ENCODE data around the gene SYCP3. TPM values are rescaled to one million over a fixed set of nuclear protein-coding genes. Genes with fewer than 3 reads are reported as not detected.
A peak's percentile ranks its signal among the peaks of the same experiment; 100 is the strongest.
"Not testable (repeated sequence)": the region's sequence is repeated elsewhere in the genome, so short reads cannot be mapped to it uniquely, and the experiment has no call there.

SYCP3 gene
- total RNA-seq, 1 donor from 2014 or later, result not detected

GRCh38 chr12:101685092-101685491 is 54.2 kb downstream of the SYCP3 start:
- Histone ChIP-seq H2AFZ (ENCODE audit: low read depth, low read length) (no peak overlapping the region), H3K36me3 (ENCODE audit: insufficient read depth, low read length) (no peaks in the 10 kb centered on the region), H3K27me3 (ENCODE audit: insufficient read depth, low read length) (no peaks in the 10 kb centered on the region), H3K4me1 (ENCODE audit: insufficient read depth, low read length) (no peaks in the 10 kb centered on the region), H3K79me2 (ENCODE audit: insufficient read depth, low read length) (no peaks in the 10 kb centered on the region), H3K9ac (ENCODE audit: low read length) (no peak overlapping the region), H3K9me3 (ENCODE audit: insufficient read depth, low read depth, low read length) (no peaks in the 10 kb centered on the region), H3K27ac (ENCODE audit: low read depth, low read length) (no peak overlapping the region), H3K4me3 (ENCODE audit: insufficient read depth, low read depth, low read length) (no peak overlapping the region), H4K20me1 (ENCODE audit: insufficient read depth, low read length) (no peaks in the 10 kb centered on the region), H3K4me2 (ENCODE audit: low read length) (no peak overlapping the region)
- Mint-ChIP-seq H3K4me3 (ENCODE audit: unreplicated experiment) (no peak overlapping the region), H3K4me1 (ENCODE audit: low read depth, unreplicated experiment) (peaks cover 3% of the 10 kb centered on the region), H3K36me3 (ENCODE audit: low read depth, unreplicated experiment) (no peaks in the 10 kb centered on the region), H3K9me3 (ENCODE audit: unreplicated experiment) (no peaks in the 10 kb centered on the region), H3K27ac (ENCODE audit: unreplicated experiment) (no peak overlapping the region), H3K27me3 (ENCODE audit: low read depth, unreplicated experiment) (peaks cover under 1% of the 10 kb centered on the region)
- TF ChIP-seq CTCF (IDR thresholded peaks at IDR 0.05; ENCODE audit: insufficient read depth, low read depth, low read length) (no peak), EZH2 (IDR thresholded peaks at IDR 0.05; ENCODE audit: insufficient read depth, low read length) (no peak)
- peak; percentile 20 for DNase-seq (ENCODE audit: low read depth)
- FAIRE-seq, result no peak

GRCh38 chr12:101681627-101682026 is 57.6 kb downstream of the SYCP3 start:
- H3K9ac ChIP-seq (ENCODE audit: low read length); H3K27me3 ChIP-seq (ENCODE audit: insufficient read depth, low read length); H3K4me1 Mint-ChIP-seq (ENCODE audit: low read depth, unreplicated experiment); H3K4me2 ChIP-seq (ENCODE audit: low read length); H3K4me1 ChIP-seq (ENCODE audit: insufficient read depth, low read length); H3K27me3 Mint-ChIP-seq (ENCODE audit: low read depth, unreplicated experiment); H3K36me3 ChIP-seq (ENCODE audit: insufficient read depth, low read length); H3K9me3 ChIP-seq (ENCODE audit: insufficient read depth, low read depth, low read length); H3K27ac ChIP-seq (ENCODE audit: low read depth, low read length); DNase-seq (ENCODE audit: low read depth); H3K27ac Mint-ChIP-seq (ENCODE audit: unreplicated experiment); FAIRE-seq; H3K4me3 ChIP-seq (ENCODE audit: insufficient read depth, low read depth, low read length); H3K79me2 ChIP-seq (ENCODE audit: insufficient read depth, low read length); H3K4me3 Mint-ChIP-seq (ENCODE audit: unreplicated experiment); H3K9me3 Mint-ChIP-seq (ENCODE audit: unreplicated experiment); H4K20me1 ChIP-seq (ENCODE audit: insufficient read depth, low read length); H2AFZ ChIP-seq (ENCODE audit: low read depth, low read length); H3K36me3 Mint-ChIP-seq (ENCODE audit: low read depth, unreplicated experiment): not testable (repeated sequence)

GRCh38 chr12:101680647-101681046 is 58.6 kb downstream of the SYCP3 start:
- H3K4me3 ChIP-seq (ENCODE audit: insufficient read depth, low read depth, low read length), result no peak overlapping the region
- TF ChIP-seq EZH2 (IDR thresholded peaks at IDR 0.05; ENCODE audit: insufficient read depth, low read length) (no peak), CTCF (IDR thresholded peaks at IDR 0.05; ENCODE audit: insufficient read depth, low read depth, low read length) (no peak)
- H4K20me1 ChIP-seq (ENCODE audit: insufficient read depth, low read length), result no peaks in the 10 kb centered on the region
- H3K36me3 Mint-ChIP-seq (ENCODE audit: low read depth, unreplicated experiment), result no peaks in the 10 kb centered on the region
- DNase-seq (ENCODE audit: low read depth) (no peak), FAIRE-seq (no peak)
- no peak overlapping the region for H3K27ac Mint-ChIP-seq (ENCODE audit: unreplicated experiment)
- H2AFZ ChIP-seq (ENCODE audit: low read depth, low read length), result no peak overlapping the region
- H3K27me3 Mint-ChIP-seq (ENCODE audit: low read depth, unreplicated experiment), result no peaks in the 10 kb centered on the region
- no peak overlapping the region for H3K4me2 ChIP-seq (ENCODE audit: low read length)
- no peaks in the 10 kb centered on the region for H3K4me1 ChIP-seq (ENCODE audit: insufficient read depth, low read length)
- no peak overlapping the region for H3K27ac ChIP-seq (ENCODE audit: low read depth, low read length)
- peaks cover 3% of the 10 kb centered on the region for H3K4me1 Mint-ChIP-seq (ENCODE audit: low read depth, unreplicated experiment)
- no peaks in the 10 kb centered on the region for H3K36me3 ChIP-seq (ENCODE audit: insufficient read depth, low read length)
- H3K79me2 ChIP-seq (ENCODE audit: insufficient read depth, low read length), result no peaks in the 10 kb centered on the region
- no peaks in the 10 kb centered on the region for H3K9me3 Mint-ChIP-seq (ENCODE audit: unreplicated experiment)
- H3K27me3 ChIP-seq (ENCODE audit: insufficient read depth, low read length), result no peaks in the 10 kb centered on the region
- H3K4me3 Mint-ChIP-seq (ENCODE audit: unreplicated experiment), result no peak overlapping the region
- no peaks in the 10 kb centered on the region for H3K9me3 ChIP-seq (ENCODE audit: insufficient read depth, low read depth, low read length)
- no peak overlapping the region for H3K9ac ChIP-seq (ENCODE audit: low read length)

Measured in astrocyte (in vitro differentiated cells and primary cell).